ENCODE measurements around the gene CD209.

CD209 gene

DNA sequence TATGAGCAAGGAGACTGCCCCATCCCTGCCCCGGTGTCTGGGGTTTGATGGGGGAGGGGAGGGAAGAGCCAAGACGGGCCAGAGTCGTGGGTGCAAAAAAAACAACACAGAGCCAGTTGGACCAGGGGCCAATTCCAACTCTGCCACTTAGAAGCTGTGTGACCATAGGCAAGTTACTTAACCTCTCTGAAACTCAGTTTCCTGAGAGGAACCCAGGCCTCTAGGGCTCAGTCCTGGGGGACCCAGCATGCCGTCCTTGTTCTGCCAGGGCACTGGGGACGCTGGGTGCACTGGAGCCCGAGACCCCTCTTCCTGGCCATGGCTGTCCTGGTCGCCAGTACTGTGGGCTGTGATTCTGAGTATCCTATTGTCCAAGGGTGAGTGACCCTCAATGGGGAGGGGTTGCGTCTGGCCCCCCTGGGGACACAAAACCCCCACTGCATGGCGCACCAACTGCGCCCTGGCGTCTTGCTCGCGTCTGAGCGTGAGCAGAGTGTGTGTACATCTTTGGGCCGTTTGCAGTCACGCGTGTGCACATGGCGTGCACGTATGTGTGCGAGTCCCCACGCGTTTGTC, 40.4 kb upstream of the CD209 start:
- no peak overlapping the region for H3K27ac ChIP-seq (ENCODE audit: low read depth, low read length)
- H3K4me3 ChIP-seq (ENCODE audit: low read depth in 1 of 5, low read length in 5 of 5): peak overlapping the region; percentile 12 to 63 (median 37)
- H3K27me3 ChIP-seq (ENCODE audit: control insufficient read depth in 5 of 5, insufficient read depth in 4 of 5, low read length in 5 of 5): peaks cover 26 to 38% (median 32%) of the 10 kb centered on the region in 5 donors
- peaks cover 0 to 13% (median 4%) of the 10 kb centered on the region in 5 donors for H3K4me1 ChIP-seq (ENCODE audit: control insufficient read depth in 5 of 5, insufficient read depth in 5 of 5, low read length in 5 of 5)
- peaks cover 0 to 7% (median 2%) of the 10 kb centered on the region in 5 donors for H3K9me3 ChIP-seq (ENCODE audit: control insufficient read depth in 5 of 5, low read length in 5 of 5)
- peaks cover 0 to 4% (median 0%) of the 10 kb centered on the region in 5 donors for H3K36me3 ChIP-seq (ENCODE audit: control insufficient read depth in 5 of 5, insufficient read depth in 5 of 5, low read length in 5 of 5)
- H3K9ac ChIP-seq (ENCODE audit: low read length in 5 of 5): no peak overlapping the region

GRCh38 chr19:7787141-7787540, 39.8 kb upstream of the CD209 start:
- peaks cover 26 to 38% (median 32%) of the 10 kb centered on the region in 5 donors for H3K27me3 ChIP-seq (ENCODE audit: control insufficient read depth in 5 of 5, insufficient read depth in 4 of 5, low read length in 5 of 5)
- H3K4me3 ChIP-seq (ENCODE audit: low read depth in 1 of 5, low read length in 5 of 5): peak overlapping the region in 4 of 5 donors; percentile 36 to 63 (median 42)

GRCh38 chr19:7784856-7785255, 37.5 kb upstream of the CD209 start:
- no peak overlapping the region for H3K9ac ChIP-seq (ENCODE audit: low read length in 5 of 5)
- no peaks in the 10 kb centered on the region for H3K36me3 ChIP-seq (ENCODE audit: control insufficient read depth in 5 of 5, insufficient read depth in 5 of 5, low read length in 5 of 5)
- no peak overlapping the region for H3K27ac ChIP-seq (ENCODE audit: low read depth, low read length)
- peaks cover 0 to 13% (median 4%) of the 10 kb centered on the region in 5 donors for H3K4me1 ChIP-seq (ENCODE audit: control insufficient read depth in 5 of 5, insufficient read depth in 5 of 5, low read length in 5 of 5)
- H3K9me3 ChIP-seq (ENCODE audit: control insufficient read depth in 5 of 5, low read length in 5 of 5): peaks cover 0 to 7% (median 2%) of the 10 kb centered on the region in 5 donors
- peaks cover 23 to 36% (median 26%) of the 10 kb centered on the region in 5 donors for H3K27me3 ChIP-seq (ENCODE audit: control insufficient read depth in 5 of 5, insufficient read depth in 4 of 5, low read length in 5 of 5)
- H3K4me3 ChIP-seq (ENCODE audit: low read depth in 1 of 5, low read length in 5 of 5): no peak overlapping the region

More at GRCh38 chr19:7787141-7787540, 39.8 kb upstream of the CD209 start:
- H3K9me3 ChIP-seq (ENCODE audit: control insufficient read depth in 5 of 5, low read length in 5 of 5): peaks cover 0 to 7% (median 2%) of the 10 kb centered on the region in 5 donors
- no peak overlapping the region for H3K9ac ChIP-seq (ENCODE audit: low read length in 5 of 5)
- H3K36me3 ChIP-seq (ENCODE audit: control insufficient read depth in 5 of 5, insufficient read depth in 5 of 5, low read length in 5 of 5): peaks cover 0 to 4% (median 0%) of the 10 kb centered on the region in 5 donors
- H3K4me1 ChIP-seq (ENCODE audit: control insufficient read depth in 5 of 5, insufficient read depth in 5 of 5, low read length in 5 of 5): peaks cover 0 to 13% (median 4%) of the 10 kb centered on the region in 5 donors
- H3K27ac ChIP-seq (ENCODE audit: low read depth, low read length): no peak overlapping the region

DNA sequence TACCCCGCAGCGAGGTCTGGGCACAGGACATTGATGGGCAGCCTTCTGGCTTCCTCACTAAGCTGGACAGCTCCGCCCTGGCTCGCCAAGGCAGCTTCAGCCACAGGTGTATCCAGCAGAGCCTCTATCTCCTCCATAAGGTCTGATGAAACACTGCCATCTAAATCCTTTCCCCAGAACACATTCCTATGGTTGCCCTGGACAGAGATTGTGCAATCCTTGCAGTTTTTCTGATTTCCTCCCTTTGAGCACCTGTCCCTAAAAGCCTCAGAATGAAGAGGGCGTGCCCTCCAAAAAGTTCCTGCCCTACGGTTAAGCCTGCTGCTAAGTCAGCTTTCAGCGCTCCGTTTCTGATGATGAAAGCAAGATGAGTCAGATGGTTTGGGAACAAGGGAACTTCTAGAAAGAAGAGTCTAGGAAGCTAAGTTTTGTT, 36.7 kb upstream of the CD209 start:
- Histone ChIP-seq H3K4me3 (ENCODE audit: low read depth in 1 of 5, low read length in 5 of 5) (no peak overlapping the region), H3K36me3 (ENCODE audit: control insufficient read depth in 5 of 5, insufficient read depth in 5 of 5, low read length in 5 of 5) (no peaks in the 10 kb centered on the region), H3K27me3 (ENCODE audit: control insufficient read depth in 5 of 5, insufficient read depth in 4 of 5, low read length in 5 of 5) (peaks cover 21 to 30% (median 25%) of the 10 kb centered on the region in 5 donors), H3K9ac (ENCODE audit: low read length in 5 of 5) (no peak overlapping the region), H3K9me3 (ENCODE audit: control insufficient read depth in 5 of 5, low read length in 5 of 5) (peaks cover 0 to 7% (median 2%) of the 10 kb centered on the region in 5 donors), H3K27ac (ENCODE audit: low read depth, low read length) (no peak overlapping the region), H3K4me1 (ENCODE audit: control insufficient read depth in 5 of 5, insufficient read depth in 5 of 5, low read length in 5 of 5) (peaks cover 0 to 8% (median 1%) of the 10 kb centered on the region in 5 donors)

GRCh38 chr19:7781157-7781556, 33.8 kb upstream of the CD209 start:
- H3K4me1 ChIP-seq (ENCODE audit: control insufficient read depth in 5 of 5, insufficient read depth in 5 of 5, low read length in 5 of 5): peaks cover 0 to 12% (median 0%) of the 10 kb centered on the region in 5 donors
- no peak overlapping the region for H3K4me3 ChIP-seq (ENCODE audit: low read depth in 1 of 5, low read length in 5 of 5)
- H3K9me3 ChIP-seq (ENCODE audit: control insufficient read depth in 5 of 5, low read length in 5 of 5): peaks cover 0 to 7% (median 2%) of the 10 kb centered on the region in 5 donors
- no peak overlapping the region for H3K27ac ChIP-seq (ENCODE audit: low read depth, low read length)
- H3K36me3 ChIP-seq (ENCODE audit: control insufficient read depth in 5 of 5, insufficient read depth in 5 of 5, low read length in 5 of 5): no peaks in the 10 kb centered on the region
- peaks cover 4 to 15% (median 11%) of the 10 kb centered on the region in 5 donors for H3K27me3 ChIP-seq (ENCODE audit: control insufficient read depth in 5 of 5, insufficient read depth in 4 of 5, low read length in 5 of 5)
- H3K9ac ChIP-seq (ENCODE audit: low read length in 5 of 5): no peak overlapping the region

GRCh38 chr19:7779631-7780486, 32.5 kb upstream of the CD209 start:
- Histone ChIP-seq H3K36me3 (ENCODE audit: control insufficient read depth in 5 of 5, insufficient read depth in 5 of 5, low read length in 5 of 5) (no peaks in the 10 kb centered on the region), H3K9ac (ENCODE audit: low read length in 5 of 5) (no peak overlapping the region), H3K4me1 (ENCODE audit: control insufficient read depth in 5 of 5, insufficient read depth in 5 of 5, low read length in 5 of 5) (peaks cover 0 to 12% (median 0%) of the 10 kb centered on the region in 5 donors), H3K27me3 (ENCODE audit: control insufficient read depth in 5 of 5, insufficient read depth in 4 of 5, low read length in 5 of 5) (peaks cover 6 to 19% (median 11%) of the 10 kb centered on the region in 5 donors), H3K4me3 (ENCODE audit: low read depth in 1 of 5, low read length in 5 of 5) (no peak overlapping the region), H3K27ac (ENCODE audit: low read depth, low read length) (no peak overlapping the region), H3K9me3 (ENCODE audit: control insufficient read depth in 5 of 5, low read length in 5 of 5) (peaks cover 0 to 7% (median 2%) of the 10 kb centered on the region in 5 donors)

GRCh38 chr19:7778081-7778480, 30.7 kb upstream of the CD209 start:
- Histone ChIP-seq H3K27me3 (ENCODE audit: control insufficient read depth in 5 of 5, insufficient read depth in 4 of 5, low read length in 5 of 5) (peaks cover 0 to 15% (median 6%) of the 10 kb centered on the region in 5 donors), H3K27ac (ENCODE audit: low read depth, low read length) (no peak overlapping the region), H3K9me3 (ENCODE audit: control insufficient read depth in 5 of 5, low read length in 5 of 5) (no peaks in the 10 kb centered on the region), H3K36me3 (ENCODE audit: control insufficient read depth in 5 of 5, insufficient read depth in 5 of 5, low read length in 5 of 5) (no peaks in the 10 kb centered on the region), H3K4me1 (ENCODE audit: control insufficient read depth in 5 of 5, insufficient read depth in 5 of 5, low read length in 5 of 5) (peaks cover 0 to 6% (median 0%) of the 10 kb centered on the region in 5 donors), H3K9ac (ENCODE audit: low read length in 5 of 5) (no peak overlapping the region), H3K4me3 (ENCODE audit: low read depth in 1 of 5, low read length in 5 of 5) (no peak overlapping the region)

GRCh38 chr19:7775761-7776160, 28.4 kb upstream of the CD209 start:
- Histone ChIP-seq H3K9me3 (ENCODE audit: control insufficient read depth in 5 of 5, low read length in 5 of 5) (no peaks in the 10 kb centered on the region), H3K27ac (ENCODE audit: low read depth, low read length) (no peak overlapping the region), H3K27me3 (ENCODE audit: control insufficient read depth in 5 of 5, insufficient read depth in 4 of 5, low read length in 5 of 5) (peaks cover 0 to 13% (median 7%) of the 10 kb centered on the region in 5 donors), H3K9ac (ENCODE audit: low read length in 5 of 5) (no peak overlapping the region), H3K36me3 (ENCODE audit: control insufficient read depth in 5 of 5, insufficient read depth in 5 of 5, low read length in 5 of 5) (no peaks in the 10 kb centered on the region), H3K4me1 (ENCODE audit: control insufficient read depth in 5 of 5, insufficient read depth in 5 of 5, low read length in 5 of 5) (peaks cover 0 to 6% (median 0%) of the 10 kb centered on the region in 5 donors), H3K4me3 (ENCODE audit: low read depth in 1 of 5, low read length in 5 of 5) (no peak overlapping the region)

GRCh38 chr19:7773841-7774240, 26.5 kb upstream of the CD209 start:
- no peaks in the 10 kb centered on the region for H3K9me3 ChIP-seq (ENCODE audit: control insufficient read depth in 5 of 5, low read length in 5 of 5)
- H3K4me1 ChIP-seq (ENCODE audit: control insufficient read depth in 5 of 5, insufficient read depth in 5 of 5, low read length in 5 of 5): peaks cover 0 to 6% (median 0%) of the 10 kb centered on the region in 5 donors
- no peak overlapping the region for H3K27ac ChIP-seq (ENCODE audit: low read depth, low read length)
- H3K9ac ChIP-seq (ENCODE audit: low read length in 5 of 5): no peak overlapping the region
- no peak overlapping the region for H3K4me3 ChIP-seq (ENCODE audit: low read depth in 1 of 5, low read length in 5 of 5)
- H3K36me3 ChIP-seq (ENCODE audit: control insufficient read depth in 5 of 5, insufficient read depth in 5 of 5, low read length in 5 of 5): no peaks in the 10 kb centered on the region
- peaks cover 0 to 8% (median 6%) of the 10 kb centered on the region in 5 donors for H3K27me3 ChIP-seq (ENCODE audit: control insufficient read depth in 5 of 5, insufficient read depth in 4 of 5, low read length in 5 of 5)

All from subcutaneous abdominal adipose tissue (tissue), 5 donors.